Choroid plexus epithelial cell (primary cell): ENCODE measurements around the gene PAAF1.

Source experiments
- DNase-seq: peaks from one replicate; pipeline ENCODE4 v3.0.0-alpha.2; 2010; ENCODE audit warnings: low read depth
- H3K4me3 ChIP-seq: 2 replicates; pipeline ENCODE4 v1.5.1; 2011; ENCODE audit warnings: low read depth, mild to moderate bottlenecking, control low read depth, low read length, moderate library complexity
- TF ChIP-seq, protein P1 (sequence below): conservative IDR thresholded peaks from 2 replicates; pipeline ENCODE4 v1.5.1; 2011; ENCODE audit warnings: low read depth, mild to moderate bottlenecking, control low read depth, inconsistent platforms, low read length, moderate library complexity

Gene PAAF1

DNA sequence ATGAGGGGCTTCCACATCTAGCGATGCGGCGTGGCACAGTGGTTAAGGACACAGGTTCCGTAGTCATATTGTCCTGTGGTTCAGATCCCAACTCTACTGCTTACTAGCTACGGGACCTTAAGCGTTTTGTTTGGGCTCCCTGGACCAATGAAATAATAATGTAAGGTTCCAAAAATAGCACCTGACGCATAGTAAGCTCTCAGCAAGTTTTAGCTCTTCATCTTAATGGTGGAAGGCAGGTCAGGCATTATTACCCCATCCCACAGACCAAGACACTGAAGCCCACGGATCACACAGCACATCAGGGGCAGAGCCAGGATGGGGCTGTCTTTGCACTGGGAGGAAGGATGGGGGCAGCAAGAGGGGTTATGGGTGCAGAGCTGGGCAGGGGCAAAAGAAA, 87.1 kb downstream of the PAAF1 start:
- TF ChIP-seq, protein P1, sequence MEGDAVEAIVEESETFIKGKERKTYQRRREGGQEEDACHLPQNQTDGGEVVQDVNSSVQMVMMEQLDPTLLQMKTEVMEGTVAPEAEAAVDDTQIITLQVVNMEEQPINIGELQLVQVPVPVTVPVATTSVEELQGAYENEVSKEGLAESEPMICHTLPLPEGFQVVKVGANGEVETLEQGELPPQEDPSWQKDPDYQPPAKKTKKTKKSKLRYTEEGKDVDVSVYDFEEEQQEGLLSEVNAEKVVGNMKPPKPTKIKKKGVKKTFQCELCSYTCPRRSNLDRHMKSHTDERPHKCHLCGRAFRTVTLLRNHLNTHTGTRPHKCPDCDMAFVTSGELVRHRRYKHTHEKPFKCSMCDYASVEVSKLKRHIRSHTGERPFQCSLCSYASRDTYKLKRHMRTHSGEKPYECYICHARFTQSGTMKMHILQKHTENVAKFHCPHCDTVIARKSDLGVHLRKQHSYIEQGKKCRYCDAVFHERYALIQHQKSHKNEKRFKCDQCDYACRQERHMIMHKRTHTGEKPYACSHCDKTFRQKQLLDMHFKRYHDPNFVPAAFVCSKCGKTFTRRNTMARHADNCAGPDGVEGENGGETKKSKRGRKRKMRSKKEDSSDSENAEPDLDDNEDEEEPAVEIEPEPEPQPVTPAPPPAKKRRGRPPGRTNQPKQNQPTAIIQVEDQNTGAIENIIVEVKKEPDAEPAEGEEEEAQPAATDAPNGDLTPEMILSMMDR = no peak
- no peak for DNase-seq
- no peak overlapping the region for H3K4me3 ChIP-seq

DNA sequence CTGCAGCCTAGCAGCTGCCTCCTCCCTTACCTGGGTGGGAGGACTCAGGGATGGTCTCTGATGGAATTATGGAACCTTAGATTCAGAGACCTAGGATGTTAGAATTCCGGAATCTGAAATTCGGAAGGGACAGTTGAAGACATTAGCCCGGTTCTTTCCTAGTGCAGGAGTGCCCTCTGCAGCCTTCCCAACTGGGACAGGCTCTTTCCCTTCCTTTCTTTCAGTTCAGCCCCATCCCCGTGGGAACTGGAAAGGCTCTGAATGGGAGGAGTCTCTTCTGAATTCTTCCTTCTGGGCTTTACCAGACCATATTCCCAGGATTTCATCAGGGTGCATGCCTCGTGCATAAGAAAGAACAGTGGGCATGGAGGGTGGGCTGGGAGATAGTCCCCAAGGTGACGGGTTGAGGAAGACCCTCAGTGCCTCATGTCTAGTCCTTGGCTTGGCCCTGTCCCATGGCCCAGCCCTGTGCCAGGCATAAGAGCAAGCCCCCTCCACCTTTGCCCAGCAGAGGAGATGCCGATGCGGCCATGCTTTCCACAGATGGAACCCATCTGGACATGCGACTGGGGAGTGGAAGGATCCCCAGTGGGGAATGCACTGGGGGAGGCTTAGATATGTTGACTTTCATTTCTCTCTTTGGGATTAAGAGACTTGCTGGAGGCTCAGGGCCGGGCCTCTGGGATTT, 88.4 kb downstream of the PAAF1 start:
- H3K4me3 ChIP-seq = no peak overlapping the region
- no peak for DNase-seq
- TF ChIP-seq, protein P1 = no peak

DNA sequence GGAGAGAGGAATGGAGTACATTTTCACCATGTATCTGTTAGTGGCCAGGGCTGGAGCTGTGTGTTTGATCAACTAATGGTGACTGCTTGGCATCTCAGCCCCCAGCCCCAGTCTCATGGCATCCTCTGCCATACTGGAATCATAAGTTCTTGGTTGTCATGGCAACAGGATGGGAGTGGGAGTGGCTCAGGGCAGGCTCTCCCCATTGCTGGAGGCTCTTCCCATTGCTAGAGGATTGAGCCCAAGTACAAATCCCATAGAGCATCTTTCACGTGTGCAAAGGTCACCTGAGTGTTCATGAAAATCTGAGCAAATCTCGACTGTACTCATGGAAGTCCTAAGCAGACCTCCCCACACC, 88.9 kb downstream of the PAAF1 start:
- DNase-seq = no peak
- TF ChIP-seq, protein P1 = no peak
- no peak overlapping the region for H3K4me3 ChIP-seq

DNA sequence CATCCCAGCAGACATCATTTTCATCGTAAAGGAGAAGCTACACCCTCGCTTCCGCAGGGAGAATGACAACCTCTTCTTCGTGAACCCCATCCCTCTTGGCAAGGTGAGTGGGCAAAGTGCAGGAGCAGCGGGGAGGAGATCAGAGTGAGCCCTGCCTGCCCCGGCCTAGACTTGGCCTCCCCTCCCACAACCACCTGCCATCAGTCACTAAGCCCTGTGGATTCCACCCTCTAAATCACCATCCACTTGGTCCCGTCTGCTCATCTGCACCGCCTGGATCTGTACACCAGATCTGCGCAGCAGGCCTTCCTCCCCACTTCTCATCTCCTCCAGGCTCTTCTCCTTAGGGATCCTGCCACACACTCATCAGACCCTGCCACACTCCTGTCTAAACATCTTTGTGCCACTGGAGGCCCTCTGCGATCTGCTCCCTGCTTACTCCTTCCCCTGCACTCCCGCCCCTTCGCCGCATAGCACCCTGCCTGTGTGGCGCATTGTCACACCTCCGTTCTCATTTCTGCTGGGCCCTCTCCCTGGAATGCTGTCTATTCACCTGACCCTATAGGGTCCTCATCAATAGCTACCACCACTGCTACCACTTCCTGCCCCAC, 91.7 kb downstream of the PAAF1 start:
- H3K4me3 ChIP-seq = no peak overlapping the region
- no peak for DNase-seq
- TF ChIP-seq, protein P1 = no peak

DNA sequence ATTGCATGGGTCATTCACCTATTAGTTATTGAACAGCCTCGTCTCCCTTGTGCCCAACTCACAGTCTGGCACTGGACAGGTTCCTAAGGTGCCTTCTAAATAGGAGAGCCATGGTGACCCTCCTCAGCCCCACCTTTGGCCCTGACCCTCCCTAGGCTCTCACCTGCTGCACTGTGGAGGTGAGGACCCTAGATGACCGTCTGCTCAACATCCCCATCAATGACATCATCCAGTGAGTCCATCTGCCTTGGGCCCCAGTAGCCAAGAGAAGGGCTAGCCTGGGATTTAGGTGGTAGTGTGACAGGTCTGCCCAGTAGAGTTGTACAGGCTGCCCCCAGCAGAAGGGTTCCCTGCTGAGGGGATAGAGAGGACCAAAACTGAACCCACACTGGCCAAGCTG, 92.3 kb downstream of the PAAF1 start:
- TF ChIP-seq, protein P1 = no peak
- DNase-seq = no peak
- no peak overlapping the region for H3K4me3 ChIP-seq

DNA sequence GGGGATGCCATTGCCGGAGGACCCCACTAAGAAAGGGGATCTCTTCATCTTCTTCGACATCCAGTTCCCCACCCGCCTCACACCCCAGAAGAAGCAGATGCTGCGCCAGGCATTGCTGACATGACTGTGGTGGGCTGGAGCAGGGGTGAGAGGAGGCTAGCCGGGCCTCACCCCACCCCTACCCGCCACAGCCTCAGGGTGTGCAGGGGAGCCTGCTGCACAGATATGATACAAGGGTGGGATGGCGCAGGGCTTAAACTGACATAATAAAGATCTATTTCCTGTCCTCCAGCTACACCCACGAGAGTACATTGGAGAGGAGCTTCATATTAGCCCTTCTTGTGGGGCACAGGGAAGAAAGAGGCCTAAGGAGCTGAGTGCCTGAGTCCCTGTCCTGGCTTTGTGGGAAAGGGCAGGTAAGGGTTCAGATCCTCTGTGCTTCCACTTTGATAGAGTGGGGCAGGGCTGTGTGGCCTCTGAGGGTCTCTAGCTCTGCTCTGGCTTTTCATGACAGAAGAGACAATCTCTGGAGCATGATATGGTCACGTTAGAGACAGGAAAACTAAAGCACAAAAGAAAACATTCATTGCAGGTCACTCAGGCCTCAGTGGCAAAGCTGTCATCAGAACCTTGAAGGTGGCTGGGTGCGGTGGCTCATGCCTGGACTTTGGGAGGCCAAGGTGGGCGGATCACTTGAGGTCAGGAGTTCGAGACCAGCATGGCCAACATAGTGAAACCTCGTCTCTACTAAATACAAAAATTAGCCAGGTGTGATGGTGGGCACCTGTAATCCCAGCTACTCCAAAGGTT, 93.4 kb downstream of the PAAF1 start:
- no peak for DNase-seq
- TF ChIP-seq, protein P1 = no peak
- H3K4me3 ChIP-seq = no peak overlapping the region
